ENCODE measurements around the gene DPM1. TPM values are rescaled to one million over a fixed set of nuclear protein-coding genes. Genes with fewer than 3 reads are reported as not detected.

Gene DPM1
- total RNA-seq, 1 experiment from 2014 or later: 57.8 TPM

DNA sequence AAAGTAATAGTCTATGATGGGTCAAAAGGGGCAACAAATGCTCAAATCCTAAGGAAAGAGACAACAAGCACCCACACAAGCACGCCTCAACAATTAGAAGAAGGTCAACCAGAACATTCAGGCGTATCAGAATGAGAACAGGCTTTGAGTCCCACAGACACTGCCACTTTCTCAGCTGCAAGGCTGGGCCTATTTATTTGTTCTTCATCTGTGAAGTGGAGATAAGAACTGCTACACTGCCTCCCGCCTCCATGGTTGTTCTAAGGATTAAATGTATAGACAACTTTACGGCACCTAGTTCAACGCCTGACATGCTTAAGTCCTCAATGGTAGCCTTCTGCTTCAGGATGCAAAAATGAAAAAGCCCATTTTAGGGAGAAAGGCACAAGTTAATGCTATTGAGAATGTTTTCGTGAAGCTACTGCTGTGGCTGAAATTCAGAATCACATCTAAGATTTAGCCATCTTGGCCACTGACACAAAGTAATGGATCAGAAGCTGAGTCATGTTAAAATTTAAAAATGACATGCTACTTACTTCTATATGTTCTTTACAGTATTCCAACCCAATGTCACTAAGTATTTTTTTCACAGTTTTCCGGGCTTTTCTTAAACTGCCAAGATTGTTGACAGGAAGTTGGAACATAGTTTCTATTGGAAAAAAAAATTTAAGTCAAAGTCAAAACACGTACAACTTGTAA, 54.8 kb downstream of the DPM1 start:
- ChIA-PET POLR2A (no interaction called here), CTCF (interaction anchor here (0.5 to 0.7 kb wide), 2 partner anchors 109 to 110 kb away, joined by 3 read pairs; partner anchors contain the start of gene BCAS4)
- no peaks in the 10 kb centered on the region for H3K27me3 Mint-ChIP-seq (ENCODE audit: low read depth)
- DNase-seq (ENCODE audit: low spot score) (no peak), ATAC-seq (no peak)
- no peaks in the 10 kb centered on the region for H3K9me3 Mint-ChIP-seq
- peaks cover 47% of the 10 kb centered on the region for H3K36me3 Mint-ChIP-seq
- no peak overlapping the region for H3K4me3 Mint-ChIP-seq
- H3K27ac Mint-ChIP-seq: peak overlapping the region; percentile 42
- H3K4me1 Mint-ChIP-seq: peaks cover 26% of the 10 kb centered on the region
- TF ChIP-seq NR3C1 (CRISPR knock-in tag; conservative IDR thresholded peaks at IDR 0.05; ENCODE audit: low read depth) (no peak), CREB1 (CRISPR knock-in tag; IDR thresholded peaks at IDR 0.05) (no peak), SP1 (CRISPR knock-in tag; conservative IDR thresholded peaks at IDR 0.05) (no peak), RORB (CRISPR knock-in tag; IDR thresholded peaks at IDR 0.05) (no peak), ETV6 (CRISPR knock-in tag; IDR thresholded peaks at IDR 0.05) (no peak), EMX1 (CRISPR knock-in tag; IDR thresholded peaks at IDR 0.05) (no peak), GTF2I (CRISPR knock-in tag; conservative IDR thresholded peaks at IDR 0.05) (no peak), ZNF138 (CRISPR knock-in tag; conservative IDR thresholded peaks at IDR 0.05) (no peak), ZBTB21 (CRISPR knock-in tag; IDR thresholded peaks at IDR 0.05; ENCODE audit: borderline replicate concordance) (no peak), FOXJ3 (CRISPR knock-in tag; IDR thresholded peaks at IDR 0.05; ENCODE audit: borderline replicate concordance) (no peak), TEAD4 (CRISPR knock-in tag; IDR thresholded peaks at IDR 0.05) (no peak), NFATC4 (CRISPR knock-in tag; IDR thresholded peaks at IDR 0.05) (no peak), ELF4 (CRISPR knock-in tag; IDR thresholded peaks at IDR 0.05; ENCODE audit: low read depth) (no peak)
- TF ChIP-seq, protein P1, sequence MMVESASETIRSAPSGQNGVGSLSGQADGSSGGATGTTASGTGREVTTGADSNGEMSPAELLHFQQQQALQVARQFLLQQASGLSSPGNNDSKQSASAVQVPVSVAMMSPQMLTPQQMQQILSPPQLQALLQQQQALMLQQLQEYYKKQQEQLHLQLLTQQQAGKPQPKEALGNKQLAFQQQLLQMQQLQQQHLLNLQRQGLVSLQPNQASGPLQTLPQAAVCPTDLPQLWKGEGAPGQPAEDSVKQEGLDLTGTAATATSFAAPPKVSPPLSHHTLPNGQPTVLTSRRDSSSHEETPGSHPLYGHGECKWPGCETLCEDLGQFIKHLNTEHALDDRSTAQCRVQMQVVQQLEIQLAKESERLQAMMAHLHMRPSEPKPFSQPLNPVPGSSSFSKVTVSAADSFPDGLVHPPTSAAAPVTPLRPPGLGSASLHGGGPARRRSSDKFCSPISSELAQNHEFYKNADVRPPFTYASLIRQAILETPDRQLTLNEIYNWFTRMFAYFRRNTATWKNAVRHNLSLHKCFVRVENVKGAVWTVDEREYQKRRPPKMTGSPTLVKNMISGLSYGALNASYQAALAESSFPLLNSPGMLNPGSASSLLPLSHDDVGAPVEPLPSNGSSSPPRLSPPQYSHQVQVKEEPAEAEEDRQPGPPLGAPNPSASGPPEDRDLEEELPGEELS (CRISPR knock-in tag; IDR thresholded peaks at IDR 0.05): no peak
- TF ChIP-seq, protein P2, sequence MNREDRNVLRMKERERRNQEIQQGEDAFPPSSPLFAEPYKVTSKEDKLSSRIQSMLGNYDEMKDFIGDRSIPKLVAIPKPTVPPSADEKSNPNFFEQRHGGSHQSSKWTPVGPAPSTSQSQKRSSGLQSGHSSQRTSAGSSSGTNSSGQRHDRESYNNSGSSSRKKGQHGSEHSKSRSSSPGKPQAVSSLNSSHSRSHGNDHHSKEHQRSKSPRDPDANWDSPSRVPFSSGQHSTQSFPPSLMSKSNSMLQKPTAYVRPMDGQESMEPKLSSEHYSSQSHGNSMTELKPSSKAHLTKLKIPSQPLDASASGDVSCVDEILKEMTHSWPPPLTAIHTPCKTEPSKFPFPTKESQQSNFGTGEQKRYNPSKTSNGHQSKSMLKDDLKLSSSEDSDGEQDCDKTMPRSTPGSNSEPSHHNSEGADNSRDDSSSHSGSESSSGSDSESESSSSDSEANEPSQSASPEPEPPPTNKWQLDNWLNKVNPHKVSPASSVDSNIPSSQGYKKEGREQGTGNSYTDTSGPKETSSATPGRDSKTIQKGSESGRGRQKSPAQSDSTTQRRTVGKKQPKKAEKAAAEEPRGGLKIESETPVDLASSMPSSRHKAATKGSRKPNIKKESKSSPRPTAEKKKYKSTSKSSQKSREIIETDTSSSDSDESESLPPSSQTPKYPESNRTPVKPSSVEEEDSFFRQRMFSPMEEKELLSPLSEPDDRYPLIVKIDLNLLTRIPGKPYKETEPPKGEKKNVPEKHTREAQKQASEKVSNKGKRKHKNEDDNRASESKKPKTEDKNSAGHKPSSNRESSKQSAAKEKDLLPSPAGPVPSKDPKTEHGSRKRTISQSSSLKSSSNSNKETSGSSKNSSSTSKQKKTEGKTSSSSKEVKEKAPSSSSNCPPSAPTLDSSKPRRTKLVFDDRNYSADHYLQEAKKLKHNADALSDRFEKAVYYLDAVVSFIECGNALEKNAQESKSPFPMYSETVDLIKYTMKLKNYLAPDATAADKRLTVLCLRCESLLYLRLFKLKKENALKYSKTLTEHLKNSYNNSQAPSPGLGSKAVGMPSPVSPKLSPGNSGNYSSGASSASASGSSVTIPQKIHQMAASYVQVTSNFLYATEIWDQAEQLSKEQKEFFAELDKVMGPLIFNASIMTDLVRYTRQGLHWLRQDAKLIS (CRISPR knock-in tag; IDR thresholded peaks at IDR 0.05; ENCODE audit: borderline replicate concordance): no peak
- TF ChIP-seq, protein P3, sequence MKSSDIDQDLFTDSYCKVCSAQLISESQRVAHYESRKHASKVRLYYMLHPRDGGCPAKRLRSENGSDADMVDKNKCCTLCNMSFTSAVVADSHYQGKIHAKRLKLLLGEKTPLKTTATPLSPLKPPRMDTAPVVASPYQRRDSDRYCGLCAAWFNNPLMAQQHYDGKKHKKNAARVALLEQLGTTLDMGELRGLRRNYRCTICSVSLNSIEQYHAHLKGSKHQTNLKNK (CRISPR knock-in tag; IDR thresholded peaks at IDR 0.05): no peak
- TF ChIP-seq, protein P4, sequence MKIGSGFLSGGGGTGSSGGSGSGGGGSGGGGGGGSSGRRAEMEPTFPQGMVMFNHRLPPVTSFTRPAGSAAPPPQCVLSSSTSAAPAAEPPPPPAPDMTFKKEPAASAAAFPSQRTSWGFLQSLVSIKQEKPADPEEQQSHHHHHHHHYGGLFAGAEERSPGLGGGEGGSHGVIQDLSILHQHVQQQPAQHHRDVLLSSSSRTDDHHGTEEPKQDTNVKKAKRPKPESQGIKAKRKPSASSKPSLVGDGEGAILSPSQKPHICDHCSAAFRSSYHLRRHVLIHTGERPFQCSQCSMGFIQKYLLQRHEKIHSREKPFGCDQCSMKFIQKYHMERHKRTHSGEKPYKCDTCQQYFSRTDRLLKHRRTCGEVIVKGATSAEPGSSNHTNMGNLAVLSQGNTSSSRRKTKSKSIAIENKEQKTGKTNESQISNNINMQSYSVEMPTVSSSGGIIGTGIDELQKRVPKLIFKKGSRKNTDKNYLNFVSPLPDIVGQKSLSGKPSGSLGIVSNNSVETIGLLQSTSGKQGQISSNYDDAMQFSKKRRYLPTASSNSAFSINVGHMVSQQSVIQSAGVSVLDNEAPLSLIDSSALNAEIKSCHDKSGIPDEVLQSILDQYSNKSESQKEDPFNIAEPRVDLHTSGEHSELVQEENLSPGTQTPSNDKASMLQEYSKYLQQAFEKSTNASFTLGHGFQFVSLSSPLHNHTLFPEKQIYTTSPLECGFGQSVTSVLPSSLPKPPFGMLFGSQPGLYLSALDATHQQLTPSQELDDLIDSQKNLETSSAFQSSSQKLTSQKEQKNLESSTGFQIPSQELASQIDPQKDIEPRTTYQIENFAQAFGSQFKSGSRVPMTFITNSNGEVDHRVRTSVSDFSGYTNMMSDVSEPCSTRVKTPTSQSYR (CRISPR knock-in tag; IDR thresholded peaks at IDR 0.05): no peak
- TF ChIP-seq, protein P5, sequence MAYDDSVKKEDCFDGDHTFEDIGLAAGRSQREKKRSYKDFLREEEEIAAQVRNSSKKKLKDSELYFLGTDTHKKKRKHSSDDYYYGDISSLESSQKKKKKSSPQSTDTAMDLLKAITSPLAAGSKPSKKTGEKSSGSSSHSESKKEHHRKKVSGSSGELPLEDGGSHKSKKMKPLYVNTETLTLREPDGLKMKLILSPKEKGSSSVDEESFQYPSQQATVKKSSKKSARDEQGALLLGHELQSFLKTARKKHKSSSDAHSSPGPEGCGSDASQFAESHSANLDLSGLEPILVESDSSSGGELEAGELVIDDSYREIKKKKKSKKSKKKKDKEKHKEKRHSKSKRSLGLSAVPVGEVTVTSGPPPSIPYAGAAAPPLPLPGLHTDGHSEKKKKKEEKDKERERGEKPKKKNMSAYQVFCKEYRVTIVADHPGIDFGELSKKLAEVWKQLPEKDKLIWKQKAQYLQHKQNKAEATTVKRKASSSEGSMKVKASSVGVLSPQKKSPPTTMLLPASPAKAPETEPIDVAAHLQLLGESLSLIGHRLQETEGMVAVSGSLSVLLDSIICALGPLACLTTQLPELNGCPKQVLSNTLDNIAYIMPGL (CRISPR knock-in tag; IDR thresholded peaks at IDR 0.05): no peak

Data from WTC11 (cell line).